ENCODE data around the gene HIVEP1. TPM values are rescaled to one million over a fixed set of nuclear protein-coding genes. Genes with fewer than 3 reads are reported as not detected.

Gene HIVEP1
- total RNA-seq, 1 experiment from 2014 or later, result 16.7 TPM

GRCh38 chr6:12032783-12033573, 20.9 kb downstream of the HIVEP1 start:
- ATAC-seq (no peak), DNase-seq (ENCODE audit: low read depth, low spot score) (no peak)
- Histone ChIP-seq H3K27ac (ENCODE audit: low read length) (no peak overlapping the region), H3K36me3 (ENCODE audit: control insufficient read depth, insufficient read depth, low read length) (no peaks in the 10 kb centered on the region), H3K27me3 (ENCODE audit: control insufficient read depth, insufficient read depth, low read length) (no peaks in the 10 kb centered on the region), H3K9me3 (ENCODE audit: control insufficient read depth, insufficient read depth, low read depth, low read length) (peaks cover 5% of the 10 kb centered on the region; the same call in 1 of the 2 replicates), H3K4me3 (ENCODE audit: low read depth in 2 of 2, low read length in 2 of 2) (no peak overlapping the region), H3K4me1 (ENCODE audit: control insufficient read depth, insufficient read depth, low read length) (no peaks in the 10 kb centered on the region)
- POLR2A ChIA-PET, result interaction anchor here (0.6 kb wide), 1 partner anchor 441 kb away, joined by 14 read pairs; no protein-coding TSS in a partner anchor
- intact Hi-C loops (cut with micrococcal nuclease; ENCODE audit: unreplicated experiment), result no loop called here
- CTCF ChIA-PET, result no interaction called here
- TF ChIP-seq, protein P1, sequence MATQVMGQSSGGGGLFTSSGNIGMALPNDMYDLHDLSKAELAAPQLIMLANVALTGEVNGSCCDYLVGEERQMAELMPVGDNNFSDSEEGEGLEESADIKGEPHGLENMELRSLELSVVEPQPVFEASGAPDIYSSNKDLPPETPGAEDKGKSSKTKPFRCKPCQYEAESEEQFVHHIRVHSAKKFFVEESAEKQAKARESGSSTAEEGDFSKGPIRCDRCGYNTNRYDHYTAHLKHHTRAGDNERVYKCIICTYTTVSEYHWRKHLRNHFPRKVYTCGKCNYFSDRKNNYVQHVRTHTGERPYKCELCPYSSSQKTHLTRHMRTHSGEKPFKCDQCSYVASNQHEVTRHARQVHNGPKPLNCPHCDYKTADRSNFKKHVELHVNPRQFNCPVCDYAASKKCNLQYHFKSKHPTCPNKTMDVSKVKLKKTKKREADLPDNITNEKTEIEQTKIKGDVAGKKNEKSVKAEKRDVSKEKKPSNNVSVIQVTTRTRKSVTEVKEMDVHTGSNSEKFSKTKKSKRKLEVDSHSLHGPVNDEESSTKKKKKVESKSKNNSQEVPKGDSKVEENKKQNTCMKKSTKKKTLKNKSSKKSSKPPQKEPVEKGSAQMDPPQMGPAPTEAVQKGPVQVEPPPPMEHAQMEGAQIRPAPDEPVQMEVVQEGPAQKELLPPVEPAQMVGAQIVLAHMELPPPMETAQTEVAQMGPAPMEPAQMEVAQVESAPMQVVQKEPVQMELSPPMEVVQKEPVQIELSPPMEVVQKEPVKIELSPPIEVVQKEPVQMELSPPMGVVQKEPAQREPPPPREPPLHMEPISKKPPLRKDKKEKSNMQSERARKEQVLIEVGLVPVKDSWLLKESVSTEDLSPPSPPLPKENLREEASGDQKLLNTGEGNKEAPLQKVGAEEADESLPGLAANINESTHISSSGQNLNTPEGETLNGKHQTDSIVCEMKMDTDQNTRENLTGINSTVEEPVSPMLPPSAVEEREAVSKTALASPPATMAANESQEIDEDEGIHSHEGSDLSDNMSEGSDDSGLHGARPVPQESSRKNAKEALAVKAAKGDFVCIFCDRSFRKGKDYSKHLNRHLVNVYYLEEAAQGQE (IDR thresholded peaks at IDR 0.05; ENCODE audit: insufficient read depth in 1 of 2, low read depth in 2 of 2, low read length in 1 of 2), result no peak
- TF ChIP-seq TCF7L2 (IDR thresholded peaks at IDR 0.05; ENCODE audit: low read depth, low read length) (no peak), SIN3A (IDR thresholded peaks at IDR 0.05; ENCODE audit: borderline replicate concordance, insufficient read depth, low read depth, low read length) (no peak), POLR2AphosphoS5 (IDR thresholded peaks at IDR 0.05; ENCODE audit: low read depth, low read length) (no peak)
- TF ChIP-seq, protein P2, sequence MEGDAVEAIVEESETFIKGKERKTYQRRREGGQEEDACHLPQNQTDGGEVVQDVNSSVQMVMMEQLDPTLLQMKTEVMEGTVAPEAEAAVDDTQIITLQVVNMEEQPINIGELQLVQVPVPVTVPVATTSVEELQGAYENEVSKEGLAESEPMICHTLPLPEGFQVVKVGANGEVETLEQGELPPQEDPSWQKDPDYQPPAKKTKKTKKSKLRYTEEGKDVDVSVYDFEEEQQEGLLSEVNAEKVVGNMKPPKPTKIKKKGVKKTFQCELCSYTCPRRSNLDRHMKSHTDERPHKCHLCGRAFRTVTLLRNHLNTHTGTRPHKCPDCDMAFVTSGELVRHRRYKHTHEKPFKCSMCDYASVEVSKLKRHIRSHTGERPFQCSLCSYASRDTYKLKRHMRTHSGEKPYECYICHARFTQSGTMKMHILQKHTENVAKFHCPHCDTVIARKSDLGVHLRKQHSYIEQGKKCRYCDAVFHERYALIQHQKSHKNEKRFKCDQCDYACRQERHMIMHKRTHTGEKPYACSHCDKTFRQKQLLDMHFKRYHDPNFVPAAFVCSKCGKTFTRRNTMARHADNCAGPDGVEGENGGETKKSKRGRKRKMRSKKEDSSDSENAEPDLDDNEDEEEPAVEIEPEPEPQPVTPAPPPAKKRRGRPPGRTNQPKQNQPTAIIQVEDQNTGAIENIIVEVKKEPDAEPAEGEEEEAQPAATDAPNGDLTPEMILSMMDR (IDR thresholded peaks at IDR 0.05), result no peak
- in situ Hi-C loops (cut with HindIII; ENCODE audit: low pct_unique_long_range_greater_than_20kb, low sequenced_read_pairs), result no loop called here
- BruUV-seq (replicated peaks), result no TSS peak

GRCh38 chr6:12033770-12034169, 21.7 kb downstream of the HIVEP1 start:
- TF ChIP-seq, protein P1 (IDR thresholded peaks at IDR 0.05; ENCODE audit: insufficient read depth in 1 of 2, low read depth in 2 of 2, low read length in 1 of 2), result no peak
- TF ChIP-seq POLR2AphosphoS5 (IDR thresholded peaks at IDR 0.05; ENCODE audit: low read depth, low read length) (no peak), TCF7L2 (IDR thresholded peaks at IDR 0.05; ENCODE audit: low read depth, low read length) (no peak)
- in situ Hi-C loops (cut with HindIII; ENCODE audit: low pct_unique_long_range_greater_than_20kb, low sequenced_read_pairs) (no loop called here), intact Hi-C loops (cut with micrococcal nuclease; ENCODE audit: unreplicated experiment) (no loop called here)
- no peak overlapping the region for H3K27ac ChIP-seq (ENCODE audit: low read length)
- no peaks in the 10 kb centered on the region for H3K4me1 ChIP-seq (ENCODE audit: control insufficient read depth, insufficient read depth, low read length)
- DNase-seq (ENCODE audit: low read depth, low spot score) (no peak), ATAC-seq (no peak)
- no TSS peak for BruUV-seq (replicated peaks)
- no peaks in the 10 kb centered on the region for H3K27me3 ChIP-seq (ENCODE audit: control insufficient read depth, insufficient read depth, low read length)
- H3K36me3 ChIP-seq (ENCODE audit: control insufficient read depth, insufficient read depth, low read length), result no peaks in the 10 kb centered on the region
- H3K9me3 ChIP-seq (ENCODE audit: control insufficient read depth, insufficient read depth, low read depth, low read length), result peaks cover 5% of the 10 kb centered on the region; the same call in 1 of the 2 replicates
- H3K4me3 ChIP-seq (ENCODE audit: low read depth in 2 of 2, low read length in 2 of 2), result no peak overlapping the region
- POLR2A ChIA-PET, result no interaction called here
- CTCF ChIA-PET, result no interaction called here

All from Panc1 (cell line).